ENCODE results near the gene PIPOX. TPM values are rescaled to one million over a fixed set of nuclear protein-coding genes. Genes with fewer than 3 reads are reported as not detected.
"Not testable (repeated sequence)": the region's sequence is repeated elsewhere in the genome, so short reads cannot be mapped to it uniquely, and the experiment has no call there.

PIPOX gene
- total and polyA plus RNA-seq, 2 of the 13 experiments (the other 11 are each of a cell fraction or from before 2014, with no cell fraction given): 87.3 to 154 TPM

DNA sequence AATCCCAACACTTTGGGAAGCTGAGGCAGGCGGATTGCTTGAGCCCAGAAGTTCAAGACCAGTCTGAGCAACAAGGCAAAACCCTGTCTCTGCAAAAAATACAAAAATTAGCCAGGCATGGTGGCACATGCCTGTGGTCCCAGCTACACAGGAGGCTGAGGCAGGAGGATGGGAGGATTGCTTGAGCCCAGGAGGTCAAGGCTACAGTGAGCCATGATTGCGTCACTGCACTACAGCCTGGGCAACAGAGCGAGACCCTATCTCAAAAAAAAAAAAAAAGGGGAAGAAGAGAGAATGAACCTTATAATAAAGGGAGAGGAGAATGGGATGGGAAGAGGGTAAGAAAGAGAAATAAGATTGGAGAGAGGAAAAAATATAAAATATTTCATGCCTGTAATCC, 45.8 kb downstream of the PIPOX start:
- H3K79me2 ChIP-seq (ENCODE audit: insufficient read depth, low read length); H3K27ac ChIP-seq (ENCODE audit: extremely low read length, insufficient read depth, low read length); H3K4me3 ChIP-seq (replicated peaks in 1 of 3; ENCODE audit: insufficient read depth in 1 of 3, low read depth in 2 of 3, low read length in 3 of 3); H3K4me1 ChIP-seq (ENCODE audit: insufficient read depth, low read length); H2AFZ ChIP-seq (ENCODE audit: low read length); ATAC-seq; POLR2A ChIA-PET; H4K20me1 ChIP-seq (ENCODE audit: insufficient read depth, low read length); H3K9ac ChIP-seq (ENCODE audit: insufficient read depth, low read depth, low read length); FAIRE-seq; BruUV-seq (replicated peaks); H3K9me3 ChIP-seq (ENCODE audit: low read length); H3K4me2 ChIP-seq (ENCODE audit: low read depth, low read length); DNase-seq (ENCODE audit: low spot score); in situ Hi-C loops (cut with HindIII; ENCODE audit: extremely low pct_ligation_motif_present, low pct_unique_long_range_greater_than_20kb); CTCF ChIA-PET (ENCODE audit: low intra/inter-chr PET ratio, low total read pairs); H3K27me3 ChIP-seq (ENCODE audit: control insufficient read depth in 1 of 2, insufficient read depth in 2 of 2, low read length in 2 of 2): not testable (repeated sequence)
- 0 out of 2 replicates have a peak, but pooled peaks have one; percentile 15 for TF ChIP-seq CEBPB (IDR thresholded peaks at IDR 0.05; ENCODE audit: borderline replicate concordance, low read depth, low read length)
- TF ChIP-seq ZNF770 (CRISPR knock-in tag; IDR thresholded peaks at IDR 0.05): peak; percentile 75
- TF ChIP-seq ZNF121 (CRISPR knock-in tag; IDR thresholded peaks at IDR 0.05): peak; percentile 85
- intact Hi-C loops (cut with micrococcal nuclease; ENCODE audit: unreplicated experiment): loop anchor here (10.0 kb wide), 1 partner anchor 56 kb away; no protein-coding TSS in a partner anchor
- WGBS (ENCODE audit: low lambda C conversion rate): 100% methylated on average over 3 of the region's 3 CpGs
- H3K36me3 ChIP-seq (replicated peaks in 1 of 2; ENCODE audit: control insufficient read depth in 1 of 2, insufficient read depth in 2 of 2, low read length in 2 of 2): peaks cover 37 to 77% of the 10 kb centered on the region in 2 experiments; a peak in 4 of 5 replicates

DNA sequence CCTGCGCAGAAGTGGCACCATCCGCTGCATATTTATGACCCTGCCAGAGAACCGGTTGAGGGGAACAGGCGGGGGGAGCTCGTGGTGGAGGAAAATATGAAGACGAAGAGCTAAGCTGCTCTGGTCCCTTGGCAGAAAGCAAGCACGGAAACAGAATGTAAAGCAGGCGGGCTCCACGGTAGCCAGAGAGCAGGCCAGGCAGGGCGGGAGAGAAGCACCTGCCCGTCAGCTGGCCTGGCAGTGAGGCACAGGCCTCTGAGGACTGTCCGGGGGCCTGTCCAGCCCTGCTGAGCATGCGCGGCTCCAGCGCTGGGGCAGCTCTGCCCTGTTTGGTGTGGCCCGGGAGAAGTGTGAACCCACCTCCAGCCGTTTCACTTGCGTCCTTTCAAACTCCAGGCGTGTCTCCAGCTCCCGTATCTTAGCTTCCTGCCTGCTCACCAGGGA, 46.7 kb downstream of the PIPOX start:
- H3K4me1 ChIP-seq (ENCODE audit: insufficient read depth, low read length): no peaks in the 10 kb centered on the region

More for the DNA sequence above, 46.7 kb downstream of the PIPOX start:
- DNase-seq (ENCODE audit: low spot score): no peak
- peaks cover 39 to 81% of the 10 kb centered on the region in 2 experiments for H3K36me3 ChIP-seq (replicated peaks in 1 of 2; ENCODE audit: control insufficient read depth in 1 of 2, insufficient read depth in 2 of 2, low read length in 2 of 2)
- H3K4me3 ChIP-seq (replicated peaks in 1 of 3; ENCODE audit: insufficient read depth in 1 of 3, low read depth in 2 of 3, low read length in 3 of 3): no peak overlapping the region
- TF ChIP-seq AGO2 (optimal IDR thresholded peaks at IDR 0.05; ENCODE audit: low read depth, low read length) (peak; percentile 31), KLF15 (CRISPR knock-in tag; IDR thresholded peaks at IDR 0.05; ENCODE audit: borderline replicate concordance) (no peak)
- TF ChIP-seq, protein P1, sequence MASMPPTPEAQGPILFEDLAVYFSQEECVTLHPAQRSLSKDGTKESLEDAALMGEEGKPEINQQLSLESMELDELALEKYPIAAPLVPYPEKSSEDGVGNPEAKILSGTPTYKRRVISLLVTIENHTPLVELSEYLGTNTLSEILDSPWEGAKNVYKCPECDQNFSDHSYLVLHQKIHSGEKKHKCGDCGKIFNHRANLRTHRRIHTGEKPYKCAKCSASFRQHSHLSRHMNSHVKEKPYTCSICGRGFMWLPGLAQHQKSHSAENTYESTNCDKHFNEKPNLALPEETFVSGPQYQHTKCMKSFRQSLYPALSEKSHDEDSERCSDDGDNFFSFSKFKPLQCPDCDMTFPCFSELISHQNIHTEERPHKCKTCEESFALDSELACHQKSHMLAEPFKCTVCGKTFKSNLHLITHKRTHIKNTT (CRISPR knock-in tag; IDR thresholded peaks at IDR 0.05): no peak
- no peaks in the 10 kb centered on the region for H3K79me2 ChIP-seq (ENCODE audit: insufficient read depth, low read length)
- no peak for FAIRE-seq
- no peak overlapping the region for H2AFZ ChIP-seq (ENCODE audit: low read length)
- no peak overlapping the region for H3K9ac ChIP-seq (ENCODE audit: insufficient read depth, low read depth, low read length)
- intact Hi-C loops (cut with micrococcal nuclease; ENCODE audit: unreplicated experiment) (loop anchor here (10.0 kb wide), 1 partner anchor 55 kb away; no protein-coding TSS in a partner anchor), in situ Hi-C loops (cut with HindIII; ENCODE audit: extremely low pct_ligation_motif_present, low pct_unique_long_range_greater_than_20kb) (no loop called here)
- no peak overlapping the region for H3K27ac ChIP-seq (ENCODE audit: extremely low read length, insufficient read depth, low read length)
- H3K9me3 ChIP-seq (ENCODE audit: low read length): no peaks in the 10 kb centered on the region
- no peak overlapping the region for H3K4me2 ChIP-seq (ENCODE audit: low read depth, low read length)
- WGBS (ENCODE audit: low lambda C conversion rate): 88% methylated on average over 14 of the region's 20 CpGs
- H4K20me1 ChIP-seq (ENCODE audit: insufficient read depth, low read length): no peaks in the 10 kb centered on the region
- H3K27me3 ChIP-seq (ENCODE audit: control insufficient read depth in 1 of 2, insufficient read depth in 2 of 2, low read length in 2 of 2): no peaks in the 10 kb centered on the region
- ChIA-PET CTCF (ENCODE audit: low intra/inter-chr PET ratio, low total read pairs) (no interaction called here), POLR2A (no interaction called here)
- BruUV-seq (replicated peaks): no TSS peak
- ATAC-seq: no peak
